H1 (cell line): ENCODE results near the gene RELCH. TPM values are rescaled to one million over a fixed set of nuclear protein-coding genes. Genes with fewer than 3 reads are reported as not detected.

Source experiments
- CTCF ChIA-PET: fragments of 300-600 bp; sonication (Branson Sonifier 250); formaldehyde crosslinking; loops from one replicate; lab custom pipeline; 2021; ENCODE audit not compliant: partially characterized antibody; lab: Charles Lee
- POLR2A ChIA-PET: fragments of 300-600 bp; sonication (Branson Sonifier 250); formaldehyde crosslinking; loops from one replicate; lab custom pipeline; 2021; ENCODE audit warnings: inconsistent platforms; ENCODE audit not compliant: partially characterized antibody; lab: Charles Lee
- DNase-seq, 2 experiments: peaks; one replicate each; pipeline versions ENCODE4 v3.0.0 to v3.0.0-alpha.2; 2010 to 2022; ENCODE audit warnings: low spot score in 2 of 2, low read depth in 1 of 2, mixed read lengths in 1 of 2
- FAIRE-seq: peaks from 2 replicates; lab custom pipeline; 2011; peaks lifted over from hg19 to GRCh38; lab: Jason Lieb, UNC
- H2AFZ ChIP-seq: 2 replicates; pipeline ENCODE4 v1.8.1; 2012; ENCODE audit warnings: low read length, inconsistent platforms
- H2AK5ac ChIP-seq: 2 replicates; pipeline ENCODE4 v1.6.1; 2013; ENCODE audit warnings: low read depth, low read length
- H2BK120ac ChIP-seq: replicated peaks from 2 replicates; pipeline ENCODE3; 2013; ENCODE audit warnings: low read depth, low read length, inconsistent platforms
- H2BK12ac ChIP-seq: 2 replicates; pipeline ENCODE4 v1.6.1; 2013; ENCODE audit warnings: low read depth, low read length
- H2BK15ac ChIP-seq: 2 replicates; pipeline ENCODE4 v1.6.1; 2013; ENCODE audit warnings: low read length
- H2BK20ac ChIP-seq: 2 replicates; pipeline ENCODE4 v1.6.1; 2013; ENCODE audit warnings: low read length
- H2BK5ac ChIP-seq: 2 replicates; pipeline ENCODE4 v1.6.1; 2013; ENCODE audit warnings: low read depth, low read length
- H3K14ac ChIP-seq: 2 replicates; pipeline ENCODE4 v1.6.1; 2013; ENCODE audit warnings: inconsistent platforms; ENCODE audit not compliant: insufficient read length
- H3K18ac ChIP-seq: 2 replicates; pipeline ENCODE4 v1.6.1; 2013; ENCODE audit warnings: low read length; ENCODE audit errors: extremely low read depth
- H3K23ac ChIP-seq: 2 replicates; pipeline ENCODE4 v1.6.1; 2013; ENCODE audit warnings: inconsistent platforms; ENCODE audit not compliant: insufficient read length
- H3K23me2 ChIP-seq: 2 replicates; pipeline ENCODE4 v1.6.1; 2013; ENCODE audit warnings: low read depth, low read length
- H3K27ac ChIP-seq: 2 replicates; pipeline ENCODE4 v1.6.1; 2011; ENCODE audit warnings: low read depth, low read length, inconsistent platforms
- H3K27me3 ChIP-seq, 4 experiments: replicated peaks in 1 of 4; 1 replicate in 1 of 4; 2 replicates in 3 of 4; pipeline versions ENCODE4 v1.6.1 to v1.8.1; 2011 to 2013; ENCODE audit warnings: low read length in 3 of 4, mild to moderate bottlenecking in 3 of 4, inconsistent platforms in 2 of 4, mixed read lengths in 2 of 4, moderate library complexity in 1 of 4; ENCODE audit not compliant: control insufficient read depth in 3 of 4, insufficient read depth in 3 of 4; ENCODE audit errors: extremely low read depth in 1 of 4
- H3K36me3 ChIP-seq, 4 experiments: 2 replicates each; pipeline versions ENCODE4 v1.6.1 to v1.8.1; 2011 to 2013; ENCODE audit warnings: mild to moderate bottlenecking in 4 of 4, low read length in 3 of 4, moderate library complexity in 2 of 4, control low read depth in 1 of 4, inconsistent platforms in 1 of 4; ENCODE audit not compliant: insufficient read depth in 4 of 4, control insufficient read depth in 2 of 4
- H3K4ac ChIP-seq: replicated peaks from 2 replicates; pipeline ENCODE3; 2013; ENCODE audit warnings: low read length, low read depth, mixed read lengths, inconsistent platforms; ENCODE audit not compliant: insufficient read length
- H3K4me1 ChIP-seq, 4 experiments: replicated peaks in 1 of 4; 1 replicate in 1 of 4; 2 replicates in 3 of 4; pipeline versions ENCODE4 v1.6.1 to v1.8.1; 2011 to 2013; ENCODE audit warnings: low read length in 3 of 4, inconsistent platforms in 2 of 4, mixed read lengths in 1 of 4; ENCODE audit not compliant: insufficient read depth in 4 of 4, control insufficient read depth in 3 of 4
- H3K4me2 ChIP-seq, 2 experiments: 2 replicates each; pipeline versions ENCODE4 v1.6.1 to v1.8.1; 2011 to 2013; ENCODE audit warnings: low read depth in 2 of 2, low read length in 2 of 2, control low read depth in 1 of 2, inconsistent platforms in 1 of 2, mild to moderate bottlenecking in 1 of 2; ENCODE audit not compliant: insufficient read depth in 1 of 2
- H3K4me3 ChIP-seq, 4 experiments: fragments of 200-600, 300-600 bp in 1 of 4; sonication (generic), shearing (Covaris generic), sonication (Bioruptor Twin) in 1 of 4; 2 replicates each; pipeline versions ENCODE4 v1.5.1 to v1.8.1; 2011 to 2016; ENCODE audit warnings: low read length in 4 of 4, low read depth in 3 of 4, control low read depth in 2 of 4, inconsistent platforms in 2 of 4, mild to moderate bottlenecking in 2 of 4, mixed read lengths in 1 of 4, moderate library complexity in 1 of 4; ENCODE audit not compliant: insufficient read depth in 2 of 4; ENCODE audit errors: extremely low read depth in 1 of 4
- H3K56ac ChIP-seq: replicated peaks from 2 replicates; pipeline ENCODE3; 2013; ENCODE audit warnings: low read depth, mild to moderate bottlenecking, mixed read lengths, low read length, inconsistent platforms; ENCODE audit not compliant: insufficient read length
- H3K79me1 ChIP-seq: 2 replicates; pipeline ENCODE4 v1.6.1; 2013; ENCODE audit warnings: low read depth, low read length, control low read depth
- H3K79me2 ChIP-seq, 2 experiments: 2 replicates each; pipeline versions ENCODE4 v1.6.1 to v1.8.1; 2012 to 2013; ENCODE audit warnings: low read length in 2 of 2, mild to moderate bottlenecking in 2 of 2, inconsistent platforms in 1 of 2; ENCODE audit not compliant: insufficient read depth in 2 of 2, control insufficient read depth in 1 of 2
- H3K9ac ChIP-seq, 4 experiments: replicated peaks in 1 of 4; 1 replicate in 1 of 4; 2 replicates in 3 of 4; pipeline versions ENCODE4 v1.6.1 to v1.8.1; 2011 to 2013; ENCODE audit warnings: low read depth in 3 of 4, low read length in 3 of 4, control low read depth in 2 of 4, mild to moderate bottlenecking in 2 of 4, moderate library complexity in 2 of 4, inconsistent platforms in 1 of 4; ENCODE audit errors: extremely low read depth in 1 of 4
- H3K9me3 ChIP-seq, 2 experiments: 2 replicates each; pipeline versions ENCODE4 v1.6.1 to v1.8.1; 2012 to 2013; ENCODE audit warnings: mild to moderate bottlenecking in 2 of 2, moderate library complexity in 2 of 2, control low read depth in 1 of 2, inconsistent platforms in 1 of 2, low read depth in 1 of 2, low read length in 1 of 2, mixed read lengths in 1 of 2; ENCODE audit not compliant: insufficient read depth in 2 of 2
- H4K20me1 ChIP-seq, 2 experiments: replicated peaks in 1 of 2; 2 replicates each; pipeline versions ENCODE3 to v1.8.1; 2011 to 2013; ENCODE audit warnings: inconsistent platforms in 2 of 2, low read length in 2 of 2, mild to moderate bottlenecking in 1 of 2; ENCODE audit not compliant: insufficient read depth in 2 of 2, control insufficient read depth in 1 of 2
- H4K5ac ChIP-seq: 2 replicates; pipeline ENCODE4 v1.6.1; 2013; ENCODE audit warnings: low read length, low read depth, mixed read lengths, inconsistent platforms; ENCODE audit not compliant: insufficient read length
- H4K8ac ChIP-seq: 2 replicates; pipeline ENCODE4 v1.8.0; 2013; ENCODE audit warnings: mild to moderate bottlenecking, moderate library complexity, low read length, inconsistent platforms; ENCODE audit not compliant: insufficient read depth; ENCODE audit errors: extremely low read depth
- H4K91ac ChIP-seq: replicated peaks from 2 replicates; pipeline ENCODE3; 2013; ENCODE audit warnings: low read length, mixed read lengths, inconsistent platforms; ENCODE audit not compliant: insufficient read length
- EGR1 ChIP-seq: IDR thresholded peaks from 2 replicates; pipeline ENCODE4 v1.6.1; 2011; ENCODE audit warnings: low read depth, low read length, borderline replicate concordance
- EP300 ChIP-seq, 2 experiments: IDR thresholded peaks; 1 replicate in 1 of 2; 2 replicates in 1 of 2; pipeline ENCODE4 v1.6.1; 2011 to 2012; ENCODE audit warnings: low read depth in 2 of 2, low read length in 2 of 2, mild to moderate bottlenecking in 2 of 2, borderline replicate concordance in 1 of 2, inconsistent platforms in 1 of 2, moderate library complexity in 1 of 2
- EZH2 ChIP-seq: fragments of 200-600 bp; sonication (generic); IDR thresholded peaks from 2 replicates; pipeline ENCODE4 v1.7.1; 2012; ENCODE audit warnings: low read depth, mild to moderate bottlenecking, moderate library complexity, low read length, inconsistent platforms; ENCODE audit not compliant: severe bottlenecking
- GABPA ChIP-seq: IDR thresholded peaks from 2 replicates; pipeline ENCODE4 v1.6.1; 2011; ENCODE audit warnings: mild to moderate bottlenecking, low read length, moderate library complexity, borderline replicate concordance; ENCODE audit not compliant: insufficient read depth
- JUND ChIP-seq: IDR thresholded peaks from 2 replicates; pipeline ENCODE4 v1.6.1; 2011; ENCODE audit warnings: mild to moderate bottlenecking, improper control_type of control experiment, low read length
- NANOG ChIP-seq: IDR thresholded peaks from 2 replicates; pipeline ENCODE4 v1.6.1; 2011; ENCODE audit warnings: low read length, low read depth, mild to moderate bottlenecking, inconsistent platforms; ENCODE audit not compliant: insufficient read depth, poor library complexity, severe bottlenecking
- SAP30 ChIP-seq: fragments of 300-600 bp; sonication (generic); IDR thresholded peaks from 2 replicates; pipeline ENCODE4 v1.7.1; 2012; ENCODE audit warnings: low read length, moderate library complexity, mild to moderate bottlenecking, inconsistent platforms; ENCODE audit not compliant: insufficient read depth, insufficient replicate concordance
- SIRT6 ChIP-seq: IDR thresholded peaks from one replicate; pipeline ENCODE4 v1.7.1; 2012; ENCODE audit warnings: low read length, inconsistent platforms
- SP1 ChIP-seq: IDR thresholded peaks from 2 replicates; pipeline ENCODE4 v1.6.1; 2011; ENCODE audit warnings: low read depth, low read length
- TBP ChIP-seq: IDR thresholded peaks from 2 replicates; pipeline ENCODE4 v1.6.1; 2011; ENCODE audit warnings: low read depth, low read length, improper control_type of control experiment
- WGBS, 2 experiments: shearing (Covaris generic) in 1 of 2; methylation state at CpG; one replicate each; pipeline versions ENCODE4 v1.1.6 to v1.1.7; 2013 to 2015; ENCODE audit warnings: low lambda C conversion rate in 2 of 2, mixed read lengths in 2 of 2, inconsistent platforms in 1 of 2, low coverage in 1 of 2, missing lambda C conversion rate in 1 of 2; ENCODE audit not compliant: insufficient replicate concordance in 2 of 2, insufficient coverage in 1 of 2, insufficient read length in 1 of 2; ENCODE audit errors: extremely low coverage in 1 of 2, missing lambda C conversion rate in 1 of 2; 5-methylcytosine and 5-hydroxymethylcytosine counted together
- polyA plus RNA-seq, 7 experiments: library from polyadenylated mRNA; depleted of rRNA in 3 of 7; stranded (reverse) in 5 of 7; unstranded in 2 of 7; fragments of >200 nt in 5 of 7; fragments of 200-250 nt in 2 of 7; gene quantifications; 1 replicate in 5 of 7; 2 replicates in 1 of 7; 4 replicates in 1 of 7; pipeline versions ENCODE4 v1.2.1 to v1.2.3, GENCODE V29; 2011 to 2013; ENCODE audit warnings: missing spikeins in 2 of 7, mixed read lengths in 2 of 7
- total RNA-seq: library from RNA; stranded (reverse); fragmentation: NEBNext Ultra II Directional; extraction: Animal tissue kit (Norgen Biotek cat#: 25700); gene quantifications from 2 replicates; pipeline ENCODE4 v1.2.1, GENCODE V29; 2021
- TF ChIP-seq, protein P1 (sequence below): IDR thresholded peaks from 2 replicates; pipeline ENCODE4 v1.6.1; 2011; ENCODE audit warnings: low read length, improper control_type of control experiment

The RELCH gene
- total and polyA plus RNA-seq, 2 of the 8 experiments (the other 6 are each of a cell fraction or from before 2014, with no cell fraction given), result 7.3 to 26.9 TPM

DNA sequence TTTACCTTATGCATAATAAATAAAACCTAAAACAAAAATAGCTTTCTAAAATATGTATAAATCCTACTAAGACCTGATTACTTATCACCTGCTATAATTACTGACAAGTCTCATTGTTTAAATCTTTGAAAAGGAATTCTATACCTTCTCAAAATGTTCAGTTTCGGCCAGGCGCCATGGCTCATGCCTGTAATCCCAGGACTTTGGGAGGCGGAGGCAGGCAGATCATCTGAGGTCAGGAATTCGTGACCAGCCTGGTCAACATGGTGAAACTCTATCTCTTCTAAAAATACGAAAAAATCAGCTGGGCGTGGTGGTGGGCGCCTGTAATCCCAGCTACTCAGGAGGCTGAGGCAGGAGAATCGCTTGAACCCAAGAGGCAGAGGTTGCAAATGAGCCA lies 58.1 kb downstream of the RELCH start:
- Histone ChIP-seq H4K91ac (no peak overlapping the region), H2AK5ac (no peak overlapping the region), H3K4me1 (no peaks in the 10 kb centered on the region), H2BK5ac (no peak overlapping the region), H3K9ac (no peak overlapping the region), H2BK12ac (no peak overlapping the region), H3K4me2 (no peak overlapping the region), H2AFZ (no peak overlapping the region), H3K23ac (no peak overlapping the region), H2BK120ac (no peak overlapping the region), H3K27me3 (no peaks in the 10 kb centered on the region), H3K27ac (no peak overlapping the region), H3K18ac (no peak overlapping the region), H3K23me2 (no peaks in the 10 kb centered on the region), H3K14ac (no peak overlapping the region), H3K56ac (no peak overlapping the region), H3K79me2 (no peaks in the 10 kb centered on the region), H2BK15ac (no peak overlapping the region), H3K9me3 (peaks cover 3 to 7% of the 10 kb centered on the region in 2 experiments; a peak in 2 of 4 replicates), H4K8ac (no peak overlapping the region), H3K79me1 (no peaks in the 10 kb centered on the region), H2BK20ac (no peak overlapping the region), H3K4me3 (no peak overlapping the region), H3K4ac (no peak overlapping the region), H4K20me1 (no peaks in the 10 kb centered on the region), H3K36me3 (peaks cover 0 to 10% (median 5%) of the 10 kb centered on the region in 4 experiments; a peak in 3 of 8 replicates), H4K5ac (no peak overlapping the region)
- WGBS, 2 experiments, result 93% methylated on average over 8 of the region's 8 CpGs; no CpG with 5 or more reads in 1 of the 2 experiments
- no peak for FAIRE-seq
- POLR2A ChIA-PET, result no interaction called here
- no peak for DNase-seq
- CTCF ChIA-PET, result interaction anchor here (0.9 to 1.8 kb wide), 3 partner anchors 9 to 58 kb away, joined by 3 to 7 read pairs (median 4); partner anchors contain the start of genes PIGN and RELCH
- TF ChIP-seq GABPA, result no peak
- TF ChIP-seq EZH2, result no peak
- no peak for TF ChIP-seq TBP
- TF ChIP-seq, protein P1, sequence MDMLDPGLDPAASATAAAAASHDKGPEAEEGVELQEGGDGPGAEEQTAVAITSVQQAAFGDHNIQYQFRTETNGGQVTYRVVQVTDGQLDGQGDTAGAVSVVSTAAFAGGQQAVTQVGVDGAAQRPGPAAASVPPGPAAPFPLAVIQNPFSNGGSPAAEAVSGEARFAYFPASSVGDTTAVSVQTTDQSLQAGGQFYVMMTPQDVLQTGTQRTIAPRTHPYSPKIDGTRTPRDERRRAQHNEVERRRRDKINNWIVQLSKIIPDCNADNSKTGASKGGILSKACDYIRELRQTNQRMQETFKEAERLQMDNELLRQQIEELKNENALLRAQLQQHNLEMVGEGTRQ, result no peak
- TF ChIP-seq JUND, result no peak
- no peak for TF ChIP-seq EP300 (IDR thresholded peaks at IDR 0.05; ENCODE audit: borderline replicate concordance in 1 of 2, low read depth in 2 of 2, low read length in 2 of 2)
- no peak for TF ChIP-seq EGR1
- TF ChIP-seq SAP30, result no peak
- no peak for TF ChIP-seq SIRT6
- TF ChIP-seq NANOG, result no peak
- TF ChIP-seq SP1, result no peak
